GM23248 (cell line): ENCODE measurements around the gene LYRM2.

Experiments
- EZH2 ChIP-seq: fragments of 200-600 bp; sonication (generic); IDR thresholded peaks from 2 replicates; pipeline ENCODE4 v1.6.1; 2018; ENCODE audit warnings: antibody characterized with exemption, mild to moderate bottlenecking; ENCODE audit not compliant: insufficient read depth, poor library complexity, severe bottlenecking
- EZH2phosphoT487 ChIP-seq: fragments of 200-600 bp; sonication (generic); IDR thresholded peaks from 2 replicates; pipeline ENCODE4 v1.6.1; 2018; ENCODE audit warnings: antibody characterized with exemption, moderate library complexity, mild to moderate bottlenecking, low read depth; ENCODE audit not compliant: insufficient read depth

DNA sequence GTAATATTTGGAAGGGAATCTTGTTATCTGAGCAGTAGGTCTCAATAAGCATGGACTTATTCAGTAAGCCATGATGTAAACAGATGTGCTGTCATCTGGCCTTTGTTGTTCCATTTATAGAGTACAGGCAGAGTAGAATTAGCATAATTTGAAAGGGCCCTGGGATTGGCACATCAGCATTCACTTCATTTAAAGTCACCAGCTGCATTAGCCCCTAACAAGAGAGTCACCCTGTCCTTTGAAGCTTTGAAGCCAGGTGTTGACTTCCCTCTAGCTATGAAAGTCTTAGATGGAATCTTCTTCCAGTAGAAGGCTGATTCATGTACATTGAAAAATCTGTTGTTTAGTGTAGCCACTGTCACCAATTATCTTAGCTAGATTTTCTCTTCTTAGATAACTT is 109.7 kb downstream of the LYRM2 start:
- TF ChIP-seq EZH2 (no peak), EZH2phosphoT487 (no peak)
